ENCODE measurements around the gene NFKB2.

DNA sequence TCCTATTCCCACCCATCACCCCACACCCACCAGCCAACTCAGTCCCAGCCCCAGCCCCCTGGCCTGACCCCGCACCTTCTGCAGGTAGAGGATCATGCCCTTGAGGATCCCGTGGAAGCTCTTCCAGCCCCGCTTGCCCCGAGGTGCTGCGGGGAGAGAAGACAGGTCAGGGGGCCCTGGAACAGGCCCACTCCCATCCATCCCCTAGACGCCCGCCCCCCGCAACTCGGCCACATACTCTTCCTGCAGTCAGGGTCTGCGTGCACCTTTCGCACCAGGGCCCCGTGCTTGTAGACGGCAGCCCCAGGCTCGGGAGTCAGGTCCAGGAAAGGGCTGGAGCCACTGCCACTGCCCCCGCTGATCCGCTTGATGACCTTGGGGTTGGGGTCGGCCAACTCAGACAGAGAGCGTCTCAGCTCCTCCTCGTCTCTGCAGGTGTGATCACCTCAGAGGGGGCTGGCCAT lies 9.6 kb downstream of the NFKB2 start:
- TF ChIP-seq, protein P1, sequence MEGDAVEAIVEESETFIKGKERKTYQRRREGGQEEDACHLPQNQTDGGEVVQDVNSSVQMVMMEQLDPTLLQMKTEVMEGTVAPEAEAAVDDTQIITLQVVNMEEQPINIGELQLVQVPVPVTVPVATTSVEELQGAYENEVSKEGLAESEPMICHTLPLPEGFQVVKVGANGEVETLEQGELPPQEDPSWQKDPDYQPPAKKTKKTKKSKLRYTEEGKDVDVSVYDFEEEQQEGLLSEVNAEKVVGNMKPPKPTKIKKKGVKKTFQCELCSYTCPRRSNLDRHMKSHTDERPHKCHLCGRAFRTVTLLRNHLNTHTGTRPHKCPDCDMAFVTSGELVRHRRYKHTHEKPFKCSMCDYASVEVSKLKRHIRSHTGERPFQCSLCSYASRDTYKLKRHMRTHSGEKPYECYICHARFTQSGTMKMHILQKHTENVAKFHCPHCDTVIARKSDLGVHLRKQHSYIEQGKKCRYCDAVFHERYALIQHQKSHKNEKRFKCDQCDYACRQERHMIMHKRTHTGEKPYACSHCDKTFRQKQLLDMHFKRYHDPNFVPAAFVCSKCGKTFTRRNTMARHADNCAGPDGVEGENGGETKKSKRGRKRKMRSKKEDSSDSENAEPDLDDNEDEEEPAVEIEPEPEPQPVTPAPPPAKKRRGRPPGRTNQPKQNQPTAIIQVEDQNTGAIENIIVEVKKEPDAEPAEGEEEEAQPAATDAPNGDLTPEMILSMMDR (IDR thresholded peaks at IDR 0.05), result no peak
- TF ChIP-seq EP300 (IDR thresholded peaks at IDR 0.05) (no peak), POLR2A (IDR thresholded peaks at IDR 0.05) (no peak)
